Bronchial smooth muscle cell (primary cell): ENCODE measurements around the gene MSRB2. TPM values are rescaled to one million over a fixed set of nuclear protein-coding genes. Genes with fewer than 3 reads are reported as not detected.

Experiments used
- total RNA-seq: library from RNA; depleted of rRNA; stranded (reverse); fragments of >200 nt; gene quantifications from 2 replicates; pipeline ENCODE4 v1.2.1, GENCODE V29; 2014

Gene MSRB2
- 15.6 and 18.5 TPM in 2 replicates for total RNA-seq

DNA sequence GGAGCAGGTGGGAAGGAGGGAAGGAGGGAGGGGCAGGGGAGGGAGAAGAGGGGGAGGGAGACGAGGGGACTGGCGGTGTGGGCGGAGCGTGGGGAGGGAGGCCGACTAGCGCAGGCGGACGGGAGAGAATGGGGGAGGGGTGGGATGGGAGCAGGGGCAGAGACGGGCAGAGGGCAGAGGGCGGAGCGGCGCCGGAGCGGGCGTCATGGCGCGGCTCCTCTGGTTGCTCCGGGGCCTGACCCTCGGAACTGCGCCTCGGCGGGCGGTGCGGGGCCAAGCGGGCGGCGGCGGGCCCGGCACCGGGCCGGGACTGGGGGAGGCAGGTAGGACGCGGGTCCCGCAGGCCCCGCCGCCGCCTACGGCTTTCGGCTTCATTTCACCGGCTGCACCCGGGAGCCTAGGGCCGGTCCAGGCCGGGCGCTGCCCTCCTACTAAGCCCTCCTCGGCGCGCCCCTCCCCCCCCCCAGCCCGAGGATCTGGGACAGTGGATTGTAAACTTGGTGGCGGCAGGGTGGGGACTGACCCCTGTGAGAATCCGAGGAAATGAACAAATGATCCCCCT is at the start of gene MSRB2:
Gene MSRB2 (plus strand): TSS at position 176 of the 562 bp plus-strand sequence. CDS start 30 bp downstream, at position 206.

Other genes with a start within 250 kb of the MSRB2 start
- not detected in 2 replicates for gene ARMC3, start 167.5 kb upstream of the MSRB2 start, total RNA-seq
- gene PTF1A, start 96.7 kb downstream of the MSRB2 start, total RNA-seq = not detected in 2 replicates
- gene C10orf67, start 249.2 kb downstream of the MSRB2 start, total RNA-seq = under 0.01 TPM in 1 of 2 replicates, not detected in the other